ENCODE measurements around the gene PRKACG.

Gene PRKACG

GRCh38 chr9:68981789-68982188 lies 32.1 kb downstream of the PRKACG start:
- DNase-seq (ENCODE audit: low spot score) = no peak

DNA sequence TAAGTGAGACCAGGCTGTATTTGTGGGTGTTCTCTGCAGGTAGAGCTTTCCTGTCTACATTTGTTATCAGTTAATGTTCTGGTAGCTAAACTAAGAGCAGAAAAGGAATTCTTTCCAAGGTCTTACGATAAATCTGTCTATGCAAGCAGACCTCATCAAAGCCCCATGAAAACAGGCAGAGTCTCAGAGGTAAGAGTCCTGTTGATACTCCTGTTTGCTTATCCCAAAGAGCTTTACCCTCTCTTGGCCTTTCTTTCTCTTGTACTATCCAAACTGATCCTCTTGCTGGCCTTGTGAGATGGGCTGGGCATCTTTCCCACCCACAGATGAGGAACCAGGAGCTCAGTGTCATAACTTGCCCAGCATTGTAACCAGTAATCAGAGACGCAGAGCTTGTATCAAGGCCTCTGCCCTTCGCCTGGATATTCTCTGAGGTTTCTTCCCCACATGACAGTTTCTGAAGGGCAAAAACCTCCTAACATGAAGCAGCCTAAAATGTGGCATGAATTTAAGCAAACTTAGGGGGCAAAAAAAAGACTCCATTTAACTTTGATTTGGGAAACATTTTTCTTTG lies 33.5 kb downstream of the PRKACG start:
- DNase-seq (ENCODE audit: low spot score) = peak; percentile 55

GRCh38 chr9:68979538-68980314 lies 34.2 kb downstream of the PRKACG start:
- peak; percentile 83 for DNase-seq (ENCODE audit: low spot score)

GRCh38 chr9:68978501-68978900 lies 35.4 kb downstream of the PRKACG start:
- no peak for DNase-seq (ENCODE audit: low spot score)

- no peak for DNase-seq (ENCODE audit: low spot score)
Measured at GRCh38 chr9:68978066-68978465, 35.8 kb downstream of the PRKACG start.

DNA sequence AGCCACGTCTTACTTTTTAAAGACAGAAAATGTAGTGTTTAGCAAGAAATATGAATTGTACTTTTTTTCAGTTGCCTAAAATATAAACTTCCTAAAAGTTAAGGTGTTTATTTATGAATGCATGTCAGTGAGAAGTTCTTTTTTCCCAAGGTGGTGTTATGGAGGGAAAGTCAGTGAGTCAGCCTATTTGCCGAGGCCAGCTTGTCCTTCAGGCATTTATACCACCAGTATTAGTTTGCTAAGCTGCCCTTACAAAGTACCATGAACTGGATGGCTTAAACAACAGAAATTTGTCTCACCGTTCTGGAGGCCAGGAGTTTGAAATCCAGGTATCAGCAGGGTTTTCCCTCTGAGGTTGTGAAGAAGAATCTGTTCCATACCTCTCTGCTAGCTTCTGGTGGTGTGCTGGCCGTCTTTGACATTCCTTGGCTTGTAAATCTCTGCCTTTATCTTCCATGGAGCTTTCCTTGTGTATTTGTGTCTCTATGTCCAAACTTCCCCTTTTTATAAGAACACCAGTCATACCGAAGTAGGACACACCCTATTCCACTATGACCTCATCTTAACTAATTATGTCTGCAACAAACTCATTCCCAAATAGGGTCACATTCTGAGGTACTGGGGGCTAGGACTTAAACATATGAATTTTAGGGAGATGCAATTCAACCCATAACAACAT lies 38.4 kb downstream of the PRKACG start:
- DNase-seq (ENCODE audit: low spot score) = no peak

DNA sequence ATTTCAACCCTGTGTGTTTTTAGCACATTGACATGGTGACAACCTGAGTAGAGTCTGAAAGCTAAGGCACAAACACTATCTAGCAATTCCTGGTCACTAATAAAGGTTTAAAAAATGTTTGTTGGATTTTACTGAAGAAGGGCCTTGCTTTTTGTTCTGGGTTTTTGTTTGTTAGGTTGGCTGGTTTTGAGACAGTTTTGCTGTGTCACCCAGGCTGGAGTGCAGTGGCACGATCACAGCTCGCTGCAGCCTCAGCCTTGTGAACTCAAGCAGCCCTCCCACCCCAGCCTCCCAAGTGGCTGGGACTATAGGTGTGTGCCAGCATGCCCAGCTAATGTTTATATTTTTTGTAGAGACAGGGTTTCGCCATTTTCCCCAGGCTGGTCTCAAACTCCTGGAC lies 39.0 kb downstream of the PRKACG start:
- DNase-seq (ENCODE audit: low spot score) = no peak

GRCh38 chr9:68974431-68974830 lies 39.5 kb downstream of the PRKACG start:
- no peak for DNase-seq (ENCODE audit: low spot score)

DNA sequence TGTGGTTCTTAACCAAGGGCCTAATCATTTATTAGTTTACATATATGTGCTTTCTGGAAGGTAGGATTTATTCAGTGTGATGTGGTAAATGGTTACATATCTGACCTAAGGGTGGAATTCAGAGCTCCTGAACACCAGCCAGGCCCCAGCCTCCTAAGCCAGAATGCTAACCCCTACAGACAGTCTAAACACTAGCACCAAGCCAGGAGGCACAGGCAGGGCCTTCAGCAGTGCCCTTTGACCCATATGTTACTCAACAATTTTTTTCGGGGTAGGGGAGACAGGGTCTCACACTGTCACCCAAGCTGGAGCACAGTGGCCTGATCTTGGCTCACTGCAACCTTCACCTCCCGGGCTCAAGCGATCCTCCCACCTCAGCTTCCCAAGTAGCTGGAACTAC lies 40.3 kb downstream of the PRKACG start:
- DNase-seq (ENCODE audit: low spot score) = no peak

GRCh38 chr9:68970151-68970550 lies 43.8 kb downstream of the PRKACG start:
- no peak for DNase-seq (ENCODE audit: low spot score)

GRCh38 chr9:68969538-68969937 lies 44.4 kb downstream of the PRKACG start:
- no peak for DNase-seq (ENCODE audit: low spot score)

- DNase-seq (ENCODE audit: low spot score) = no peak
Measured at GRCh38 chr9:68967800-68968199, 46.1 kb downstream of the PRKACG start.

DNA sequence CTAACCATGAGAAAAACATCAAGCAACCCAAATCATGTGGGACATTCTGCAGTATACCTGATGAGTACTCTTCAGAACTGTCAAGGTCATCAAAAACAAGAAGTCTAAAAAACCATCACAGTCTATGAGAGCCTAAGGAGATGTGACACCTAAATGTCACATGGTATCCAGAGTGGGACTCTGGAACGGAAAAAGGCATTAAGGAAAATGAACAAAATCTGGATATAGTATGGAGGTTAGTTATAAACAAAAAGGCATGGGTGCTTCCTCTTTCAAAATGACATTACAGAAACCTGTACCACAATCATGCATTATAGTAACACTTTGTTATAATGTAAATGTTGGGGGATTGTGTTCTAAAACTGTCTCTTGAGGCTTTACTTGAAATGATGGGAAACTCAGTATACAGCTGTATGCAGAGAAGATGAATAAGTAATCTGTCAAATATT lies 47.4 kb downstream of the PRKACG start:
- DNase-seq (ENCODE audit: low spot score) = no peak

DNA sequence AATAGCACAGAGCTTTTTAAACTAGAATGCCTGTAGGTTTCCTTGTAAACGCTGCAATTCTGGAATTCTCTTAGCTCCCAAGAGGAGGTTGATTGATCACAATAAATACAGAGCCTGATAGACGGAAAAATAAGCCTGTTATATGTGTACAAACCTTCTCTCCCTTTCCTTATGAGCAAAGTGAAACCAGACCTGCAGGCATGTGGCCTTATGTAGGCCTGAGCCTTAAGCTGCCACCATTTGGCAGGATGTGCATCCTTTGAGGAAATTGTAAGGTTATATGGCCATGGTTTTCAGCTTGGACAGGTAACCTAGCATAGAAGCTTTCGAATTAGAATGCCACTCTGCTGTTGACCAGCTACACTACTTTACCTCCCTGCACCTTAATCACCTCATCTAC lies 49.1 kb downstream of the PRKACG start:
- no peak for DNase-seq (ENCODE audit: low spot score)

DNA sequence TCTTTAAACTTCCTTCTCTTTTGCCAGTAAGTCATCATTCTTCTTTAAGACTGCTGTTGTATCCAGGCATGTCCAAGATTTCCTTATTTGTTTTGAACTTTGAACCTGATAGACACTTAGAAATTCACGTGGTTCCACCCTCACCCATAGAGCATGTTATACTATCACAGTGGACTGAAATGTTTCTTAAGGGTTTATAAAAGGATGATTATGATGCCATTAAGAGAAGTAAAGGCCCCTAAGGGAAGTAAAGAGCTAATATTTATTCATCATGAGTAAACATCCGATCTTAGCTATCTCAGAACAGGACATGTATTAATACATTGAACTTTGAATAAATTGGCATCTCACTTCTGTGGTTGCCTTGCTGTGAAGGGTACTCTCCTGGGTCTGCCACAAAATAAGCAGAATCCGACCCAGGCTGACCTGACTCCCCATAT lies 49.8 kb downstream of the PRKACG start:
- DNase-seq (ENCODE audit: low spot score) = no peak

- DNase-seq (ENCODE audit: low spot score) = no peak
Measured at GRCh38 chr9:68963416-68963815, 50.5 kb downstream of the PRKACG start.

Data from cerebellar cortex (tissue), 1 donor.